MM.1S (cell line): ENCODE results near the gene DDR1.

Experiments
- DNase-seq: peaks from one replicate; pipeline ENCODE4 v3.0.0-alpha.2; 2015
- H2AFZ ChIP-seq: fragments of 300-600 bp; sonication (generic); 2 replicates; pipeline ENCODE4 v1.6.0; 2016; ENCODE audit warnings: antibody characterized with exemption, low read length
- H3F3A ChIP-seq: fragments of 300-600 bp; sonication (generic); 2 replicates; pipeline ENCODE4 v1.6.1; 2016; ENCODE audit warnings: mild to moderate bottlenecking, antibody characterized with exemption, low read length, moderate library complexity, mixed read lengths; ENCODE audit not compliant: insufficient read depth
- H3K27ac ChIP-seq: fragments of 300-600 bp; sonication (generic); 2 replicates; pipeline ENCODE4 v1.5.1; 2016; ENCODE audit warnings: mild to moderate bottlenecking, low read length
- H3K27me3 ChIP-seq: fragments of 300-600 bp; sonication (generic); replicated peaks from 2 replicates; pipeline ENCODE4 v1.6.0; 2016; ENCODE audit warnings: low read length; ENCODE audit not compliant: insufficient read depth
- H3K36me3 ChIP-seq: fragments of 300-600 bp; sonication (generic); replicated peaks from 2 replicates; pipeline ENCODE4 v1.6.1; 2016; ENCODE audit warnings: mild to moderate bottlenecking, low read length, mixed read lengths; ENCODE audit not compliant: insufficient read depth
- H3K4me1 ChIP-seq: fragments of 300-600 bp; sonication (generic); 2 replicates; pipeline ENCODE4 v1.6.1; 2016; ENCODE audit warnings: low read length, mixed read lengths
- H3K4me2 ChIP-seq: fragments of 300-600 bp; sonication (generic); 2 replicates; pipeline ENCODE4 v1.6.0; 2016; ENCODE audit warnings: low read depth, low read length
- H3K4me3 ChIP-seq: fragments of 300-600 bp; sonication (generic); 2 replicates; pipeline ENCODE4 v1.5.1; 2016; ENCODE audit warnings: low read length, mixed read lengths
- H3K79me2 ChIP-seq: fragments of 300-600 bp; sonication (generic); 2 replicates; pipeline ENCODE4 v1.6.1; 2016; ENCODE audit warnings: mixed run types, low read length, mixed read lengths
- H3K9ac ChIP-seq: fragments of 300-600 bp; sonication (generic); 2 replicates; pipeline ENCODE4 v1.6.1; 2016; ENCODE audit warnings: low read length, mixed read lengths
- H3K9me2 ChIP-seq: fragments of 300-600 bp; sonication (generic); replicated peaks from 2 replicates; pipeline ENCODE4 v1.6.1; 2016; ENCODE audit warnings: mild to moderate bottlenecking, low read length, mixed read lengths; ENCODE audit not compliant: insufficient read depth
- H3K9me3 ChIP-seq: fragments of 300-600 bp; sonication (generic); replicated peaks from 2 replicates; pipeline ENCODE4 v1.6.1; 2016; ENCODE audit warnings: mild to moderate bottlenecking, low read length, mixed read lengths; ENCODE audit not compliant: insufficient read depth
- H4K20me1 ChIP-seq: fragments of 300-600 bp; sonication (generic); 2 replicates; pipeline ENCODE4 v1.6.1; 2016; ENCODE audit warnings: mild to moderate bottlenecking, low read length, moderate library complexity, mixed read lengths; ENCODE audit not compliant: insufficient read depth
- EZH2 ChIP-seq: fragments of 300-600 bp; sonication (generic); optimal IDR thresholded peaks from 2 replicates; pipeline ENCODE3; 2017; ENCODE audit warnings: low read depth, mild to moderate bottlenecking, antibody characterized with exemption, low read length, mixed read lengths
- EZH2phosphoT487 ChIP-seq: fragments of 300-600 bp; sonication (generic); IDR thresholded peaks from 2 replicates; pipeline ENCODE4 v1.6.1; 2018; ENCODE audit warnings: antibody characterized with exemption, low read length
- TF ChIP-seq, protein P1 (sequence below): fragments of 300-600 bp; sonication (generic); IDR thresholded peaks from 2 replicates; pipeline ENCODE4 v1.5.1; 2016; ENCODE audit warnings: antibody characterized with exemption, low read length, mixed read lengths

The DDR1 gene

DNA sequence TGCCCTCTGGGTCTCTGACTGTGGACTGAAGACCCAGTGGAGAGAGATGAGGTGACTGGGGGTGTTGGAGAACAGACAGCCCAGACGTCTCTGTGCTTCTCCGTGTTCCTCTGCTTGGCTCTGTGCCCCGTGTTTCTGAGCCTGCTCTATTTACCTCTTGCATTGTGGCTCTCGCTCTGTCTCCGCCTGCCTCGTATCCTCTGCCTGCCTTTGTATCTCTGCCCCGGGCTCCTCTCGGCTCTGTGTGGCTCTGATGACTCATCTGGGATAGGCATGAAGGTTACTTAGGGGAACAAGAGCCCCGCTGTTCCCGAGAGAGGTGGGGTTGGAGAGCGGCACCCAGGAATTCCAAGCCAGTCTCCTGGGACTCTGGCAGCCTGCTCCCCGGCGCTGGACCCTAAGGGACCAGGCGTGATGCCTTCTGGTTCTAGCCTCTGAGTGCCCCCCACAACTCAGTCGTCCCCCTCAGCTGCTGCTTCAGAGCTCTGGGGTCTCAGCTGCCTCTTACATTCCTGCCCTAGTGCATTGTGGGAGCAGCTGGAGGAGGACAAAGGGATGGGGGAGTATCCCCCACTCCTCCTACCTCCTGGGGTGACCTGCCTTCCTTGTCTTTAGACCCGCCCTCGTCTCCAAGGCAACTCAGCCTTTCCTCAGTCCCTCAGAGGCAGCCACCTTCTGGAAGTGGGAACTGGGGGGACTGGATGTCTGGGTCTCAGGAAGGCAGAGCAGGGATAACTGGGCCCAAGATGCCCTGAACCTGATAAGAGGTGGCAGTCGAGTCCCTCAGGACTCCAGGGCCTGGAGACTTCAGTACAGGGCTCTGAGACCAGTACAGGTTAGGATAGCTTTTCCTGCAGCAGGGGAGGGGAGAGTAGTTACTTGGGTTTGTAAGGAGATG lies 1.9 kb downstream of the DDR1 start:
- H3K9me3 ChIP-seq, result no peaks in the 10 kb centered on the region
- no peak overlapping the region for H3K27ac ChIP-seq
- no peak overlapping the region for H2AFZ ChIP-seq
- DNase-seq, result no peak
- H3F3A ChIP-seq, result no peaks in the 10 kb centered on the region
- H3K9ac ChIP-seq, result no peak overlapping the region
- H3K27me3 ChIP-seq, result peaks cover 64% of the 10 kb centered on the region
- no peaks in the 10 kb centered on the region for H3K36me3 ChIP-seq
- no peaks in the 10 kb centered on the region for H3K4me1 ChIP-seq
- no peaks in the 10 kb centered on the region for H3K79me2 ChIP-seq
- H3K4me3 ChIP-seq, result no peak overlapping the region
- no peaks in the 10 kb centered on the region for H3K9me2 ChIP-seq
- no peak overlapping the region for H3K4me2 ChIP-seq
- TF ChIP-seq EZH2 (no peak), EZH2phosphoT487 (no peak)
- TF ChIP-seq, protein P1, sequence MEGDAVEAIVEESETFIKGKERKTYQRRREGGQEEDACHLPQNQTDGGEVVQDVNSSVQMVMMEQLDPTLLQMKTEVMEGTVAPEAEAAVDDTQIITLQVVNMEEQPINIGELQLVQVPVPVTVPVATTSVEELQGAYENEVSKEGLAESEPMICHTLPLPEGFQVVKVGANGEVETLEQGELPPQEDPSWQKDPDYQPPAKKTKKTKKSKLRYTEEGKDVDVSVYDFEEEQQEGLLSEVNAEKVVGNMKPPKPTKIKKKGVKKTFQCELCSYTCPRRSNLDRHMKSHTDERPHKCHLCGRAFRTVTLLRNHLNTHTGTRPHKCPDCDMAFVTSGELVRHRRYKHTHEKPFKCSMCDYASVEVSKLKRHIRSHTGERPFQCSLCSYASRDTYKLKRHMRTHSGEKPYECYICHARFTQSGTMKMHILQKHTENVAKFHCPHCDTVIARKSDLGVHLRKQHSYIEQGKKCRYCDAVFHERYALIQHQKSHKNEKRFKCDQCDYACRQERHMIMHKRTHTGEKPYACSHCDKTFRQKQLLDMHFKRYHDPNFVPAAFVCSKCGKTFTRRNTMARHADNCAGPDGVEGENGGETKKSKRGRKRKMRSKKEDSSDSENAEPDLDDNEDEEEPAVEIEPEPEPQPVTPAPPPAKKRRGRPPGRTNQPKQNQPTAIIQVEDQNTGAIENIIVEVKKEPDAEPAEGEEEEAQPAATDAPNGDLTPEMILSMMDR, result no peak
- no peaks in the 10 kb centered on the region for H4K20me1 ChIP-seq

DNA sequence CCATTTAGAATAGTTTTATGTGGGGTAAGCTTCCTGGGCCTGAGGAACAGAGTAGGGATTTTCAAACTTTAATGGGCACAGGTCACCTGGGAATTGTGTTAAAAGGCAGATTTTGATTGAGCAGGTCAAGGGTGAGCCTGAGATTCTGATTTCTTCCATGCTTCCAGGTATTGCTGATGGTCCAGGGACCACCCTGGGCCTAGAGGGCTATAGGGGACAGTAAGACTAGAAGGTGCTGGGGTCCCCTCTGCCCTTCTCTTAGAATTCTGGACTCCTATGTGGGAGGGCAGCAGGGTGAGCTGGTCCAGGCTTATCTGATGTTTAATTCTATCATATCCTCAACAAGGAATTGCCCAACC lies 2.6 kb downstream of the DDR1 start:
- H3K79me2 ChIP-seq, result no peaks in the 10 kb centered on the region
- H3K27ac ChIP-seq, result no peak overlapping the region

DNA sequence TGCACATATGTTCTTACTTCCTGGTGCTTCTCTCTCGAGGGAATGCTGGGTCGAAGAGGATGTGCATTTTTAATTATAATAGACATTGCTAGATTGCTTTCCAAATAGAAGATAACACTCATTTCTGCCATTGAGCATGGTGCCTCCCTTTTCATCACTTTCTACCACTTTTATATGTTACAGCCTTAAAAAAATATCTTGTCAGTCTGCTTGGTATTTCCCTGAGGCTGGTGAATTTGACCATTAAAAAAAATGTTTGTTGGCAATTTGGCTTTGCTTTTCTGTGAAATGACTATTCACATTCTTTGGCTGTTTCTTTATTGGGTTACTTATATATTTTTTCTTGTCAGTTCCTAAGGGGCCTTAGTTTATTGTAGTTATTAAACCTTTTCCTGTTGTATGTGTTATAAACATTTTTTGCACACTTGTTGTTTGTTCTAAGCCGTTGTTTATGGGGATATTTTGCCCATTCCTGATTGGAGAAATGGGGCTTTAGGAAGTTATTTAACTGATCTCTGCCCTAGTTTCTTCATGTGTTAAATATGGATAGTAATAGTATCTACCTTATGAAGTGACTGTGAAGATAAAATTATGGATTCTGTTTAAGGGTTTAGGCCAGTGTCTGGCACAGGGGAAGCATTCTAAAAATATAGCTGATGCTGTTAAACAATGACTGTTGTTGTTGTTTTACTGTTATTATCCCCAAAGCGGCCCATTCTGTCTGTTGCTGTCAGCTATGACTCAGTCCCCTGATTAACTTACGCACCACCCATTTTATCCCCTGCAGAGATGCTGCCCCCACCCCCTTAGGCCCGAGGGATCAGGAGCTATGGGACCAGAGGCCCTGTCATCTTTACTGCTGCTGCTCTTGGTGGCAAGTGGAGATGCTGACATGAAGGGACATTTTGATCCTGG lies 3.8 kb downstream of the DDR1 start:
- Histone ChIP-seq H3K9me3 (no peaks in the 10 kb centered on the region), H3K4me2 (no peak overlapping the region), H3K9ac (no peak overlapping the region), H3K27ac (no peak overlapping the region), H3K4me3 (no peak overlapping the region), H3K4me1 (no peaks in the 10 kb centered on the region), H3K27me3 (peaks cover 65% of the 10 kb centered on the region), H3K36me3 (no peaks in the 10 kb centered on the region), H2AFZ (no peak overlapping the region), H3F3A (no peaks in the 10 kb centered on the region), H4K20me1 (no peaks in the 10 kb centered on the region), H3K9me2 (no peaks in the 10 kb centered on the region), H3K79me2 (no peaks in the 10 kb centered on the region)
- no peak for DNase-seq
- TF ChIP-seq EZH2phosphoT487, result no peak
- no peak for TF ChIP-seq EZH2
- TF ChIP-seq, protein P1, result no peak

More for the DNA sequence above, 2.6 kb downstream of the DDR1 start:
- Histone ChIP-seq H3K9ac (no peak overlapping the region), H2AFZ (no peak overlapping the region), H3K36me3 (no peaks in the 10 kb centered on the region), H3F3A (no peaks in the 10 kb centered on the region), H4K20me1 (no peaks in the 10 kb centered on the region), H3K27me3 (peaks cover 62% of the 10 kb centered on the region), H3K9me3 (no peaks in the 10 kb centered on the region), H3K4me3 (no peak overlapping the region), H3K4me2 (no peak overlapping the region), H3K4me1 (no peaks in the 10 kb centered on the region), H3K9me2 (no peaks in the 10 kb centered on the region)
- no peak for DNase-seq
- TF ChIP-seq, protein P1, result no peak
- TF ChIP-seq EZH2 (no peak), EZH2phosphoT487 (no peak)
